Stomach (tissue), 9 donors: Measurements from ENCODE around the gene TMEM52. TPM values are rescaled to one million over a fixed set of nuclear protein-coding genes. Genes with fewer than 3 reads are reported as not detected.

ENCODE experiments used
- DNase-seq, 2 donors: peaks; one replicate each; pipeline versions ENCODE4 v3.0.0 to v3.0.0-alpha.2; 2013 to 2019
- H3K27ac ChIP-seq, 5 donors: fragments of 200-600 bp in 4 of 5; sonication (generic) in 4 of 5; one replicate each; pipeline ENCODE4 v1.5.1; 2013 to 2019; ENCODE audit warnings: mild to moderate bottlenecking in 1 of 5, moderate library complexity in 1 of 5
- H3K27me3 ChIP-seq, 3 donors: fragments of 200-600 bp; sonication (generic); one replicate each; pipeline ENCODE4 v1.5.1; 2017 to 2019; ENCODE audit warnings: mixed run types in 1 of 3
- H3K36me3 ChIP-seq, 4 donors: fragments of 200-600 bp; sonication (generic); 1 replicate in 3 of 4; 2 replicates in 1 of 4; pipeline ENCODE4 v1.5.1; 2016 to 2019
- H3K4me1 ChIP-seq, 4 donors: fragments of 200-600 bp; sonication (generic); one replicate each; pipeline ENCODE4 v1.5.1; 2016 to 2019
- H3K4me3 ChIP-seq, 4 donors: fragments of 200-600 bp; sonication (generic) in 3 of 4; one replicate each; pipeline ENCODE4 v1.5.1; 2016 to 2019; ENCODE audit warnings: mild to moderate bottlenecking in 1 of 4
- H3K9me3 ChIP-seq, 4 donors: fragments of 200-600 bp; sonication (generic); one replicate each; pipeline ENCODE4 v1.5.1; 2016 to 2019
- CTCF ChIP-seq, 7 experiments: fragments of 450-650 bp in 4 of 7; fragments of 200-600 bp in 3 of 7; sonication (generic) in 3 of 7; IDR thresholded peaks; one replicate each; pipeline ENCODE4 v1.5.1; 2016 to 2019; ENCODE audit warnings: antibody characterized with exemption in 7 of 7, control low read depth in 2 of 7, mild to moderate bottlenecking in 1 of 7
- EP300 ChIP-seq: sonication (generic); formaldehyde crosslinking; IDR thresholded peaks from one replicate; pipeline ENCODE4 v1.6.1; 2017; ENCODE audit warnings: antibody characterized with exemption
- POLR2A ChIP-seq, 4 donors: fragments of 450-650 bp; IDR thresholded peaks; one replicate each; pipeline ENCODE4 v1.6.1; 2016; ENCODE audit warnings: antibody characterized with exemption in 4 of 4, control low read depth in 2 of 4, mild to moderate bottlenecking in 1 of 4, moderate library complexity in 1 of 4
- POLR2AphosphoS5 ChIP-seq, 3 donors: sonication (generic); formaldehyde crosslinking; IDR thresholded peaks; one replicate each; pipeline ENCODE4 v1.6.1; 2016; ENCODE audit warnings: antibody characterized with exemption in 3 of 3
- WGBS, 5 donors: extraction: QIAGEN DNeasy Blood & Tissue Kit in 3 of 5; methylation state at CpG; one replicate each; pipeline versions ENCODE4 v1.1.5 to v1.1.7; 2013 to 2018; 5-methylcytosine and 5-hydroxymethylcytosine counted together
- intact Hi-C: fragments of 100-400 bp; cut with DNase I; formaldehyde crosslinking; loops from one replicate; pipeline ENCODE4 v1.15.1; 2023; ENCODE audit warnings: low total_unique reads
- polyA plus RNA-seq, 3 donors: library from polyadenylated mRNA; stranded (reverse); fragments of 200-250 nt; gene quantifications; one replicate each; pipeline ENCODE4 v1.2.3, GENCODE V29; 2013
- total RNA-seq, 5 donors: library from RNA; depleted of rRNA; stranded (reverse); fragments of >200 nt; gene quantifications; one replicate each; pipeline versions ENCODE4 v1.1.0 to v1.2.3, GENCODE V29; 2014 to 2016
- donor health status: healthy with polysubstance abuse.
- donor health status: Bipolar disorder and iron deficiency.
- donor health status: healthy.

Gene TMEM52
- total and polyA plus RNA-seq, 8 donors, result 5.0 to 10.4 (median 8.0) TPM; not detected in 4

- intact Hi-C loops, result no loop called here
- no peak overlapping the region for H3K27ac ChIP-seq
- 70 to 77% (median 74%) methylated on average over 34 to 39 of the region's 39 CpGs for WGBS, 5 donors
Observed at GRCh38 chr1:1941868-1942752, 23.0 kb upstream of the TMEM52 start.

GRCh38 chr1:1941211-1941841 lies 22.2 kb upstream of the TMEM52 start:
- Histone ChIP-seq H3K4me1 (peaks cover 8 to 15% (median 12%) of the 10 kb centered on the region in 4 donors), H3K4me3 (no peak overlapping the region), H3K9me3 (no peaks in the 10 kb centered on the region), H3K27ac (no peak overlapping the region), H3K36me3 (no peaks in the 10 kb centered on the region), H3K27me3 (peaks cover 0 to 66% (median 12%) of the 10 kb centered on the region in 3 donors)
- 65 to 71% (median 68%) methylated on average over 17 to 19 of the region's 19 CpGs for WGBS, 5 donors
- peak in 1 of 2 donors; percentile 1 for DNase-seq
- TF ChIP-seq POLR2AphosphoS5 (IDR thresholded peaks at IDR 0.05) (no peak), POLR2A (IDR thresholded peaks at IDR 0.05) (no peak), EP300 (no peak), CTCF (IDR thresholded peaks at IDR 0.05) (no peak)
- intact Hi-C loops, result no loop called here

More at GRCh38 chr1:1941868-1942752, 23.0 kb upstream of the TMEM52 start:
- H3K9me3 ChIP-seq, result no peaks in the 10 kb centered on the region
- H3K36me3 ChIP-seq, result no peaks in the 10 kb centered on the region
- TF ChIP-seq POLR2AphosphoS5 (IDR thresholded peaks at IDR 0.05), result no peak
- TF ChIP-seq POLR2A (IDR thresholded peaks at IDR 0.05), result no peak
- TF ChIP-seq CTCF (IDR thresholded peaks at IDR 0.05), result no peak
- TF ChIP-seq EP300, result no peak
- H3K4me1 ChIP-seq, result peaks cover 8 to 23% (median 20%) of the 10 kb centered on the region in 4 donors
- no peak overlapping the region for H3K4me3 ChIP-seq
- DNase-seq, result peak in 1 of 2 donors; percentile 7
- peaks cover 0 to 58% (median 12%) of the 10 kb centered on the region in 3 donors for H3K27me3 ChIP-seq

DNA sequence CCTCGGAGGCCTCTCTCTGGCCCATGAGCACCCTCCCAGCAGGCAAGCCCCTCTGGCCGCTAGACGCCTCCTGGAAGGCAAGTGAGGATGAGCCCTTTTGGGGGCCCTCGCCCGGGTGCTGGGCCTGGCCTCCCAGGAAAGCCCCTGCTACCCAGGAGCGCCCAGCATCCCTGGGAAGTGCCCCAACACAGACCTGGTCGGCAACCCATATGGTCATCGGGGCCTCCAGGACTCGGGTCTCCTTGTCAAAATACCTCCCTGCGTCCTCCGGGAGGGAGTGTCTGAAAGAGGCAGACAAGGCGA lies 21.0 kb upstream of the TMEM52 start:
- no peak for TF ChIP-seq CTCF (IDR thresholded peaks at IDR 0.05)
- no peak for TF ChIP-seq POLR2AphosphoS5 (IDR thresholded peaks at IDR 0.05)
- no peak for TF ChIP-seq POLR2A (IDR thresholded peaks at IDR 0.05)
- TF ChIP-seq EP300, result no peak
- Histone ChIP-seq H3K4me3 (no peak overlapping the region), H3K9me3 (no peaks in the 10 kb centered on the region), H3K4me1 (peaks cover 8 to 11% (median 9%) of the 10 kb centered on the region in 4 donors), H3K36me3 (no peaks in the 10 kb centered on the region), H3K27ac (no peak overlapping the region), H3K27me3 (peaks cover 0 to 70% (median 12%) of the 10 kb centered on the region in 3 donors)
- intact Hi-C loops, result no loop called here
- no peak for DNase-seq
- 84 to 92% (median 87%) methylated on average over 8 to 12 of the region's 12 CpGs for WGBS, 5 donors

- DNase-seq, result peak in 1 of 2 donors; percentile 0
- no peak for TF ChIP-seq POLR2A (IDR thresholded peaks at IDR 0.05)
- no peak for TF ChIP-seq CTCF (IDR thresholded peaks at IDR 0.05)
- TF ChIP-seq POLR2AphosphoS5 (IDR thresholded peaks at IDR 0.05), result no peak
- TF ChIP-seq EP300, result no peak
- peaks cover 8 to 10% (median 9%) of the 10 kb centered on the region in 4 donors for H3K4me1 ChIP-seq
- H3K9me3 ChIP-seq, result no peaks in the 10 kb centered on the region
- no peak overlapping the region for H3K27ac ChIP-seq
- H3K36me3 ChIP-seq, result no peaks in the 10 kb centered on the region
- WGBS, 5 donors, result 84 to 91% (median 88%) methylated on average over 23 to 28 of the region's 28 CpGs
- intact Hi-C loops, result no loop called here
- H3K4me3 ChIP-seq, result no peak overlapping the region
- peaks cover 0 to 69% (median 12%) of the 10 kb centered on the region in 3 donors for H3K27me3 ChIP-seq
Observed at GRCh38 chr1:1939296-1940122, 20.4 kb upstream of the TMEM52 start.
